NCI-H748 (cell line): ENCODE results near the gene CTSC.

Experiments used
- DNase-seq: peaks from one replicate; lab custom pipeline; 2025; ENCODE audit not compliant: unreplicated experiment; lab: John Stamatoyannopoulos, UW

The CTSC gene

DNA sequence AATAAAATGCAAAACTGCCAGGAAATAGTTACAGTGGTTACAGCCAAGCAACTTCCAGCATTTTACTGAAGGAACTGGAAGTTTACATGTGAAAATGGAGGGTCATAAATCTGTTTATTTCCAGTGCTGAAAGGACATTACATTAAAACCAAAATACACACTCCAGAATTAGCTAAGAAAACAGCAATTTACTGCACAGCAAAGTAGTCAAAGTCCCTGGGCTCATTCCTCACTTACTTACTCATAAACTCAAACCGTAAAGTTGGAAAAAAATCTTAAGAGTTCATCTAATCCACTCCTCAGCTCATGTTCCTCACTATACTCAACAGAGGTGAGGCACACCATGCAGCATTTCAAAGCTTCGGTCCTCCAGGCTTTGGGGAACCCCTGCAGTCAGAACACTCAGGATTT, 17.4 kb downstream of the CTSC start:
- no peak for DNase-seq

DNA sequence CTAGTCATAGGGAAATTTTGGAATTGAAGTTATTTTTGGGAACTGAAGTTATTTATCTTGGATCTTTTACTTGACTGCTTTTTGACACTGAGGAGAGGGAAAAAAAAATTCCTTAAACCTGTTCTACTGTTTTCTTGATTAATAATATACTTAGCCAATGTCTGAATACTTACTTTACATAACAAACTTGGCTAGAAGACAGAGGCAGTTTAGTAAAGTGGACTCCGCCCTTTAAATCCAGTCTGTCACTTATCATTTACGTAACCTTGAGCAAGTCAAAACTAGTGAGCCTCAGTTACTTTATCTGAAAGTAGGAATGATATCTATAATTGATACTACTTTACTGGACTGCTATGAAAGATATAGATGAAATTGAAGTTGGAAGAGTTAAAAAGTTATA, 19.5 kb downstream of the CTSC start:
- DNase-seq, result no peak

DNA sequence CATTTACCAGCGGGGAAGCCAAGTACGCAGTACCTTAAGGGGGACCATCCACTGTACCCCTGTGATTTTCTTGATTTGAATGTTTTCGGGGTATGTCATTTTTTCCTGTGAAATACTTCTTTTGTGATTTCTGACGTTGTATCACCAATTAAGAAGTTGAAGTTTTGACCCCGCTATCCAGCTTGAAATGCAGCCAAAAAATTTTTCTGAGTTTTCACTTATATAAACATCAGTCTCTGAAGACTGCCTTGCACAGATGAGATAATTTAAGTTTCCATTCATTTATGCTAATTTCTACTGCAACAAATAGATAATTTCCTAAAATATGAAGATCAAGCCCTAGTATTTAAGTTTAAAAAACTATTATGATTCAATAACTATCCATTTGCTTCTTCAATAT, 20.0 kb downstream of the CTSC start:
- no peak for DNase-seq

DNA sequence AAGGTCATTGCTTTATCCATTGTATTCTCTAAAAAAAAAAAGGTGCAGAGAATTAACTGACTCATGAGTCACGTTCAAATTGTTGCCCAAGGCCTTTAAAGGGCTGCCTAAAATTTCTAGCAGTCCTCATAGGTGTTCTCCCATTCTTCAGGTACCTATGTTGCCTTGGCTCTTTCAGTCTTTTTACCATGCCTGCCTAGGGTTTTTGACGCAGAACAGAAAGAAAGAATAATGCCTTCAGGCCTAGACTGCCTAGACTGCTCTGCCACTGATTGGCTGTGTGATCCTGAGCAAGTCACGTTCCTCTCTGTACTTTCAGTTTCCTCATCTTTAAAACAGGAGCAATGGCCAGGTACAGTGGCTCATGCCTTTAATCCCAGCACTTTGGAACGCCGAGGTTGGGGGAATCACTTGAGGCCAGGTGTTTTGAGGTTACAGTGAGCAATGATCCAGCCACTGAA, 21.5 kb downstream of the CTSC start:
- DNase-seq, result no peak

DNA sequence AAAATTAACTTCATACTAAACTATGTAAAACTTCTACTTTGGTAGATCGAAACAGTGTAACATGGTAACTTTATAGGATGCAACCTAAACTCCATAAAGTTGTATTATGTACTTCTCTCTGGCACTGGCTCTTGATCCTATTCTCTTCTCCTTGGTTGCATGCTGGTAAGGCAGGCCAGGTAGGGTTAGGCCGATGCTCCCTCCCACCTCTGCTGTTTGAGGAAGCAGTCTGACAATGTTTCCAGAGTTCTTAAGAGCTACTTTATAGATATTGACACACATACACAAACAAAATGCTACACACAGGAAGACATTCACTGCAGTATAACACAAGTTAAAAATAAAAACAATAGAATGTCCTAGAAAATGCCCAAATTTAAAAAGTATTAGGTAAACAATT, 22.5 kb downstream of the CTSC start:
- no peak for DNase-seq

DNA sequence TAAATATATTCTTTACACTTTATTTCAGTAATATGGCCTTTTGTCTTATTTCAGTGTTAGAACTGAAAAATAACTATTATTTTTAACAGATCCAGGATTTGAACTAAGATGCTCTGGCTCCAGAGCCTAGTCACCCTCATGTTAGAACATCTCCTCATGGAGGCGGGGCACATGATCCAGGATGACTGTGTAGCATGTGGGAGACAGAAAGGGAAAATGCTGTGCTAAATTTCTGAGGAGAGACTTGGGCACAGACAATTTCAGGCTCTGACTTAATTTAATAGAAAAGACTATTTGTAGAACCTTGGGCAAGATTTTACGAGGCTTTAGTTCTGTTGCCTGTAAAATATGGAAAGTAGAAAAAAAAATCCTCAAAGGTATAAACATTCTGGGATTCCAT, 24.1 kb downstream of the CTSC start:
- DNase-seq, result no peak

DNA sequence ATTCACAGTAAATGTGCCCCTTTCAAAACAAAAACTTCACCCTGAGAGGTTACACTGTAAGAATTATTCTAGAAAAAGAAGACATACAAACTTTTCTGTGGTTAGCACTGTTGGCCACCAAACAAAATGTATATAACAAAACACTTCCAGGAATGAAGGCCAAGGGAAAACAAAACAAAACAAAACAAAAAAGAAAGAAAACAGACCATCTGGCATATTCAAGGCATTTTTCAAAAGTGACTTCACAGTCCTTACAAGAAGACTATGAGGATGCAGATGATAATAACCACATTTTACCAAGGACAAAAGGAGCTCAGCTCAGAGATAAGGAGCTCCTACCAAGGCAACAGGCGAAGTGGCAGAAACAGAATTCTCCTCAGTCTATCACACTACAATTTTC, 24.9 kb downstream of the CTSC start:
- no peak for DNase-seq

DNA sequence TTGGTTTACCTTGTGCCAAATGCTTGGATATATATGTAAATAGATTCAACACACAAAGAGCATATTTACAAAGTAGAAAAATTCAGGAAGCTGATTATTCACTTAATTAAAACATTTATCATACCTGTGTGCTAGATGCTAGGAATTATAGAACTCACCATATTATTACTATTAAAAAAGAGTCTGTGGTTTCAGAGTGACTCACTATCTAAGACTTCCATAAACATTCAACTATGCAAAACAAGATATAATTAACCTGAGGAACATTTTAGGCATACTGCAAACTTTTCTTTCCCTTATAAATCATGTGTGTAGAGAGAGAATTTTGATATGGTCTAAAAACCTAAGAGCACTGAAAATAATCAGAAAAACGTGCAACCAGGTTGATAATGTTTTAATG, 27.3 kb downstream of the CTSC start:
- no peak for DNase-seq

DNA sequence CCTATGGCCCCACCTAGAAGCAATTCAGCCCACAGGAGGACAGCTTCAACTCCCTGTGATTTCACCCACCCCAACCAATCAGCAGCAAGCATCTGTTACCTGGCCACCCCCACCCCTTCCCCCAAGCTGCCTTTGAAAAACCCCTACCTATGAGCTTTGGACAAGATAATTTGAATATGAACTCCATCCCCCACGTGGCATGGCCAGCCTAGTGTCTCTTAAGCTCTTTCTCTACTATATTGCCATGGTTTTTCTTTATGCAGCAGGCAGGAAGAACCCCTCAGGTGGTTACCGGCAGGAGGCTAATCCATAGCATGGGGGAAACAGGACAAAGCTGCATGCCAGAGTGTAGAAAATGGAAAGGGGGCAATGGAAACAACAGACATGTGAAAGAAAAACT, 29.0 kb downstream of the CTSC start:
- DNase-seq, result no peak

DNA sequence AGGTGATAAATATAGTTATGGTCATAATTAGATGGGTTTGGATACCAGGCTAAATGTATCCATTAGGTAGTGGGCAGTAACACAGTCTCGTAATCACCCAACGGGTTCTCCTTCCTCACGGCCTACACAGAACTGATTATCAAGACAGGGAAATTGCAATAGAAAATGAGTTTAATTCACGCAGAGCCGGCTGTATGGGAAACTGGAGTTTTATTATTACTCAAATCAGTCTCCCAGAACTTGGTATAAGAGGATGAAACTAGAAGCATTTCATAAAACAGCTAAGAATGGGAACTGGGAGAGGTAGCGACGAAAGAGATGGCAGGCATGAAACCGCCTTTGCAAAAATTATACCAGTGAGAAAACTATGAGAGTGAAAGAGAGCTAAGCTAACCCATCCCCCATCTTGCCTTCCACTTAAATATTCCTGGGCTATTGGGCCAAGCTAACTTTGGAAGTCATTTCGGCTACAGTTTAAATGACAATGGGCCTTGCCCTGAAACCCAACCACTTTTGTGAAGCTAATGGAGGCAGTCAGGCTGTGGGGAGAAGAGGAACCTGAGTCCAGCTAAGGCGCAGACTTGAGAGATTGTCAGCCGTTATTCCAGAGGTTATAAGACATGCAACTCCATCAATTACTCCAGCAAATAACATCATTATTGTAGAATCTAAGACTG, 29.6 kb downstream of the CTSC start:
- DNase-seq, result no peak

DNA sequence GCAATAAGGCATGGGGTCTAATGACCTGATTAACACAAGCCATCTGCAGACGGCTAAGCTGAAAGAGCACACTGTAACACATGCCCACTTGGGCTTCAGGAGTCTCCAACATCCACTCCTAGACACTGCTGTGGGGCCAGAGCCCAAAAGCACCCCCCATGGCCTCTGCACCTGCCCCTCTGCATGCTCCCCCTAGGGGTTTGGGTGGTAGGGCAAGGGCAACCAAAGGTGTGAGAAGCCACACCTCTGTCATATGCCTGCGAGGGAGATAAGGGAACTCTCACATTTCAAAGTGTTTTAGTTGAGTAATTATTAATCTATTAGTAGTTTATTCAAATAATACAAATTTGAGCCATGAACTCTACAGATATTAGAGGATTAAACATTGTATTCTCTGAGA, 30.8 kb downstream of the CTSC start:
- DNase-seq, result no peak

DNA sequence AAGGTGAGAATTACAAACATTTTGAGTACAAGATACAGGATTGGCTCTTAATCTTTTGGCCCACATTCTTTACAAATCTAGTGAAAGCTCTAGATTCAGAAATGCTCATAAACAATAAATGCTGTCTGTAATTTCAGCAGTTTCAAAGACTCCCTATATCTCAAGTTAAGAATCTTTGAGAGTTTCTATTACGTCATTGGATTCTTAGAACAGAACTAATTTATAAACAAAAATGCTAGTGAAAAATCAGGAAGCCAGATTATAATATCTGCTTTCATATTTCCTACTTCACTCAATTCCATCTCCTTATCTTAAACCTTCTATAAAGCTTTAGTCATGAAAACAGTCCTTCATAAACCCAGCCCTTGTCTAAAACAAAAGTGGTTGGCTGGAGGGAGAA, 32.1 kb downstream of the CTSC start:
- no peak for DNase-seq

DNA sequence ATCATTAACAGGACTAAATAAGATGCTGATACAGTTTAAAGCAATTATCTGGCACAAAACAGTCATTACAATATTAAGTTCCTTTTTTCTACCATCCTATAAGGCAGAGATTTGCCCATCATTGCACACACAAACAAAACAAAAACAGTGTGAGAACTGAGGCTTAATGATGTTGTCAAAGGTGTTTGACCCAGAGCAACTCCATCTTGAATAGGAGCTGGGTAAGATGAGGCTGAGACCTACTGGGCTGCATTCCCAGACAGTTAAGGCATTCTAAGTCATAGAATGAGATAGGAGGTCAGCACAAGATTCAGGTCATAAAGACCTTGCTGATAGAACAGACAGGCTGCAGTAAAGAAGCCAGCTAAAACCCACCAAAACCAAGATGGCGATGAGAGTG, 33.2 kb downstream of the CTSC start:
- no peak for DNase-seq

DNA sequence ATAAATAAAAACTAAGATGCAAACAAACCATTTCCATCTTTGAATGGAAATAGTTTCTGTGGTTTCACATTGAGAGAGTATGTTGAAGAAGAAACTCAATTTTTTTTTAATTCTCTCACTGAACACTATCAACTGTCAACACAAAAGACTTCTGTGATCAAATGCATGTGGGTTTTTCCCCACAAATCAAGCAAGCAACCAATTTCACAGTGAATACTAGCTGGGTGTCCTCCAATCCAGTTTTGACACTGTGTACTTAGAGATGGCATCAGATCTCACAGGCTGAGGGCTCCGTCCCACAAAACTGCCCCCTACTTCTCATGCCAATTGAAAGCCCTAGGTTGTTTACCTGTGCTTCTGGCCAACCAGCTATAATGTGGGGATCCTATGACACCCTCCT, 34.5 kb downstream of the CTSC start:
- DNase-seq, result no peak

DNA sequence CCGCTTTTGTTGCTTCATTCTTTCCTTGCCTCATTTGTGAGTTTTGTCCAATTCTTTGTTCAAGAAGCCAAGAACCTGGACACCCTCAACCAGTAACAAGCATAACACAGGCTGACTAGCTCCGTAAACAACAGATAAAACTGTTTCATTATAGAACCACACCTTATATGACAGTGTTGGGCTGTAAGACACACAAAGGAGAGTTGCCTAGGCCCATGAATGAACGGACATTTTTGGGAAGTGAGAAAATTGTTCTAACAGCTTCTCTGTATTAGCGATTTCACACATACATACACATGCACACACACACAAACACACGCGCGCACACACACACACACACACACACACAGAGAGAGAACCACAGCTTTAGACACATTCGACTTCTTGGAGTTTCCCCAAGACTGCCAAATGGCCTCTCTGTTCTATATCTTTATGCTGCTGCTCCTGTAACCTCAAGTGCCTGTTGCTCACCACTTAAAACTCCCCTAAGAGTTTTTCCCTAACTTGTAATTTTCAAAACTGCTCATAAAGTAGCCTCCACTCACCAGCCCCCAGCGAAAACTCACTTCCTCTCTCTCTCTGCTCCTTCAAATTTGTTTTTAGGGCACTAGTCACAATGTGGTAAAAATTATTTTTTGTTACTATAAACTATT, 35.9 kb downstream of the CTSC start:
- no peak for DNase-seq

DNA sequence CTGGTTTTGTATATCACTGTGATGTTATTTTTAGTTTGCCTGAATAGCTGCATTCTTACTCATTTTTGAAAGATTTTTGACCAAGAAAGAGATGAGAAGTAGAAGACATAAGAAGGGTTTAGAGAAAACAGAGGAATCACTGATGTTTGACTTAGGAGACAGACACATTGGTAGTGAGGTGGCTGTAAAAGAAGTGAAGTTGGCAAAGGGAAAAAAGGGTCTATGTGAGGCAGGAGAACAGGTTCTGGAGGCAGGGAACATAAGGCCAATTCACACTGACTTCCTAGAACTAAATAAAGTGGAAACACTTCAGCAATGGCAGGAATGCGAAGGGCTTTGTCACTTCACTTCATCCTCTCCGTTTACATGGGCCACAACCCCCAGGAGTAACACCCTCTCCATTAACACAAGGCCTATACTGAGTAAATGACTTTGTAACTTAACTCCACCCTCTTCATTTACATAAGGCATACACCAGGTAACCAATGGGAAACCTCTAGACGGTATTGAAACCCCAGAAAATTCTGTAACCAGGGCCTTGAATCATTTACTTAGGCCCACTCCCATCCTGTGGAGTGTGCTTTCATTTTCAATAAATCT, 36.5 kb downstream of the CTSC start:
- DNase-seq, result no peak

DNA sequence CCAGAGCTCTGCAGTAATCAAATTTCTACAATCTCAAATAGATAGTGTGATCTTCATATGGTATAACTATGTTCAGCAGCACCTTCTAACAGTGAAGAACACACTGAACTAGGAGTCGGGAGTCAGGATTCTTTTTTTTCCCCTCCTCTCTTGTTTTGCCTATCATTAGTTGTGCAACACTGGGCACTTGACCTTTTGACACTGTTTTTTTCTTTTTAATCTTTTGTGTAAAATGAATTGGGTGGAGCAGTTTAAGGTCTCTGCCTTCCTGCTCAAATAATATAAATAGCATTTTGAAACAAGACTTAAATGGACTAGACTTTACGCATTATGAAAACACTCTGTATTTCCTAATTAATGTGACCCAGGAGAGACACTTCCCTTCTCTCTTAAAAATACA, 39.7 kb downstream of the CTSC start:
- peak; percentile 12 for DNase-seq

DNA sequence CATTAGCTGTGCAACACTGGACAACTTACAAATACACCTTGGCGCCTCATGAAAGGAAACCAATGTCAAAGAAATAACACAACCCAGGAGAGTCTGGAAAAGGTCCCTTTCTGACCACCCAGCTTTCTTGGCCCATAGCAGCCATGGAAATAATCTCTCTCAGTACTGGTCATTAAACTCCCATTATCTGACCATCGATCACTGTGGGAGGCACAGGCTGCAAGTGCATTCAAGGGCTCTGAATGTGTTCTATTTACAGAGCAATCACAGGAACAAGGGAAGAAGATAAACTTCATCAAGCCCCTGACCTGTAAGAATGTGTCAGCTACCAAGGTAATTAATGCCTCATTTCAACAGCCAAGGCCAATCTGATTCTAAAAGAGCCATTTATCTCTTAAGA, 40.1 kb downstream of the CTSC start:
- peak; percentile 49 for DNase-seq

DNA sequence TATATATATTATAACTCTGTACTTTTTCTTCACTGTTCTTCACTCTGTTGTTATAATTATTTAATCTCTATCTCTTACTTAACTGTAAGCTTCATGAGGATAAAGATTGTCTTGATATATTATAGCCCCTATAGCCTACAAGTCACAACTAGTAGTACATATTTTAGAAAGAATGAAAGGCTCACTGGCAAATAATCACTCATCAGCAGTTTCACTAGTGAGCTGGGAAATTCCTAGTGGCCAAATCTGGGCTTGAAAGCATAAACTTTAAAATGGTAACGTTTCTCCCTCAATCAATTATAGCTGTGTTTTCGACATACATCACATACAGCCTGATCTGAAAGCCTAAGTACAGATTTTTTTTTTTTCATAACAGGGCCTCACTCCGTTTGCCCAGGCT, 42.5 kb downstream of the CTSC start:
- no peak for DNase-seq

DNA sequence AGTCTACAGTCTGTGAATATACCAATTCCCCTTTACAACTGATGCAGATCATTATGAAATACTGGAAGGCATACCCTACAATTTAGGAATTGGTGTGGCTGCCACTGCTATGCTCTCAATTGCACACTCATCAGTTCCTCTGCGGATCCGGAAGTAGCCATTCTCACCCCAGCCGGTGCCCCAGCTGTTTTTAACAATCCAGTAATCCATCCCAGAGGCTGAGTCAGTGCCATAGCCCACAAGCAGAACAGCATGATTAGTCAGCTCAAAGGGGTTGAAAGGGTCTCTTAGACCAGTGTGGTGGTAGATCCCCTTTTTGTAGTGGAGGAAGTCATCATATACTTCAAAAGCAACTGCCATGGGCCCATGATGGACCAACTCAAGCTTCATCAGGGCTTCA, 43.6 kb downstream of the CTSC start:
- DNase-seq, result no peak

DNA sequence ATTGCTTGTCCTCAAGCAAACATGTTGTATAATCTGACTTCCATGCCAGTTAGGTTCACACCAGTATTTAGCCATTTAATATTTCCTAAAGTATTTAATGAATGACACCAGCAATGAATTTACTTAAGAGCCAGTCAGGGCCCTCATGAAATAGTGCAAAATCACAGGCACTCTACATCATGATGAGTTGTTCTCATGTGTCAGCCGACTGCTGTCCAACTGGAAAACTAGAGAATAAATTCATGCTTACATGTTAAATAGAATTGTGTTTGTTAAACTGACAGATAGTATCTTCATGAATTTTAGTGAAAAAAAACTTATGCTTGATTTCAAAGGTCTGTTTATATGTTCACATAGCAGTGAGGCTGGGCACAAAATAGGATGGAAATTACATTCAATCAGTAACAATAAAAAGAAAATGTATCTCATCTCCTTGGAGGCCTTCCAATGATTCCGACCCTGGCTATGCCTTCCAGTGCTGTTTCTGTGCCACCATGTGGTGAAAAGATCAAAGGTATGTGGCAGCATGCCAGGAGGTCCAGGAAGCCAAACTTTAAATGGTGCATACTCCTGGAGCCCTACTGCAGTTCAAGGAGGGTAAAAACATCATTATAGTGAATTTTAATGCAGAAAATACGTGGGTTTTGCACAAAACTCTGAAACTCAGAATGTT, 45.2 kb downstream of the CTSC start:
- no peak for DNase-seq

DNA sequence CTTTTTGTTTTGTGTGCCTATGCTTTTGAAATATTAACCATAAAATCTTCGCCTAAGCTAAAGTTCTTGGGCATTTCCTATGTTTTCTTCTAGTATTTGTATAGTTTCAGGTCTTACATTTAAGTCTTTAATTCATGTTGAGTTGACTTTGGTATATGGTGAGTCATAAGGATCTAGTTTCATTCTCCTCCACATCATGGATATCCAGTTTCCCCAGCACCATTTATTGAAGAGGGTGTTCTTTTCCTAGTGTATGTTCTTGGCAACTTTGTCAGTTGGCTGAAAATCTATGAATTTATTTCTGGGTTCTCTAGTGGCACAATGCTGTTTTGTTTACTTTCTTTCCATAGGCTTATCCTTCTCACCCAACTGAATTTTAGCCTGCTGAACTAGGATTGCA, 49.0 kb downstream of the CTSC start:
- DNase-seq, result no peak
